Measurements from ENCODE around the gene MYNN.

Gene MYNN

DNA sequence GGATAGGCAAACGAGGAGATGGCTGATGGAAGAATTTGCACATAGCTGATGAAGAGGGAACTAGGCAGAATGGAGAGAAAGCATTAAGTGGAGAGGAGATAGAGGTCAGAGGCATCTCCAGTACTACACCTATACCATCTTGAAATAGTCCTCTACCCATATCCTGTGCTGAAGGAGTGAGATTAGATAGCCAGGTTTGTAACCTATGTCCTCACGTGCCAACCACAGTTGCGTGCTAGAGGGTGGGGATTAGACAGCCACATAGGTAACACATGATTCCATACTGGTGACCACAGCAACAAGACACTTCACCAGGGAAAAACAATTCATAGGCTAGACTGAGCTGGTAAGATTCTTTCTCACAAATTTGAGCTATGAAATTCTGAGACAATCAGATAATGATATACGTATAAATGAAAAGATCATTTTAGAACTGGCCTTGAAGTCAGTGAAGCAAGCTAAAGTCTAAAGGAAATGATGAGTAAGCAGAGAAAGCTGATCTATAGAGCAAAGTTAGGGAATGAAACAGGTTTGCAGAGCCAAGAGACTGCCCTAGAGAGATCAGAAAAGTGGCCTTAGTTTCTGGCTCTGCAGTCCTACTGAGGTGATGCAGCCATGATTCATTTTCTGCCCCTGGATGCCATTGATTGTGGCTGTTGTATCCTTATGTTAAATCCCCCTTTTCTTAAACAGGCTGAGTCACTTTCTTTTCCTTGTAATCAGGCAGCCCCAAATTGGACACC, 17.7 kb downstream of the MYNN start:
- peak; percentile 22 for DNase-seq (ENCODE audit: low read depth)
- TF ChIP-seq, protein P1, sequence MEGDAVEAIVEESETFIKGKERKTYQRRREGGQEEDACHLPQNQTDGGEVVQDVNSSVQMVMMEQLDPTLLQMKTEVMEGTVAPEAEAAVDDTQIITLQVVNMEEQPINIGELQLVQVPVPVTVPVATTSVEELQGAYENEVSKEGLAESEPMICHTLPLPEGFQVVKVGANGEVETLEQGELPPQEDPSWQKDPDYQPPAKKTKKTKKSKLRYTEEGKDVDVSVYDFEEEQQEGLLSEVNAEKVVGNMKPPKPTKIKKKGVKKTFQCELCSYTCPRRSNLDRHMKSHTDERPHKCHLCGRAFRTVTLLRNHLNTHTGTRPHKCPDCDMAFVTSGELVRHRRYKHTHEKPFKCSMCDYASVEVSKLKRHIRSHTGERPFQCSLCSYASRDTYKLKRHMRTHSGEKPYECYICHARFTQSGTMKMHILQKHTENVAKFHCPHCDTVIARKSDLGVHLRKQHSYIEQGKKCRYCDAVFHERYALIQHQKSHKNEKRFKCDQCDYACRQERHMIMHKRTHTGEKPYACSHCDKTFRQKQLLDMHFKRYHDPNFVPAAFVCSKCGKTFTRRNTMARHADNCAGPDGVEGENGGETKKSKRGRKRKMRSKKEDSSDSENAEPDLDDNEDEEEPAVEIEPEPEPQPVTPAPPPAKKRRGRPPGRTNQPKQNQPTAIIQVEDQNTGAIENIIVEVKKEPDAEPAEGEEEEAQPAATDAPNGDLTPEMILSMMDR (conservative IDR thresholded peaks at IDR 0.05; ENCODE audit: control insufficient read depth, insufficient read depth, low read depth, low read length), result no peak

DNA sequence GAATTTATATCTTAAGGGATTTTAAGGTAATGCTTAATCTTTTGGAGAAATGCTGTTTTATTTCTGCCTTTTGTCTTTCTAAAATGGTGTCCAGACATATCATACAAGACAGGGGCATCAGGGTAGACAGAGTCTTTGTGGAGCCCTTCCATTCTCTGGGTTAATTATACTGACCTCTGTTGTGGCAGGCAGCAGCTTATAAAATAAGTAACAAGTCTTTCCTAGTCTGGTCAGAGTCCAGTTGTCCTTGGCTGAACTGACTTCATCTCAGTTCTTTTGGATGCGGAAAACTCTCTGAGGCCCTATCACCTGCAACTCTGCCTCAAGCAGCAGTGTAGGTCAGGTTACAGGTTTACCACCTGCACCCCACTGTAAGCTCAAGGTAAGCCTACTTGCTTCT, 19.2 kb downstream of the MYNN start:
- TF ChIP-seq, protein P1 (conservative IDR thresholded peaks at IDR 0.05; ENCODE audit: control insufficient read depth, insufficient read depth, low read depth, low read length), result no peak
- DNase-seq (ENCODE audit: low read depth), result no peak

More for the DNA sequence above, 17.7 kb downstream of the MYNN start:
- no peak overlapping the region for H3K4me3 ChIP-seq (ENCODE audit: control insufficient read depth, low read depth, low read length)

DNA sequence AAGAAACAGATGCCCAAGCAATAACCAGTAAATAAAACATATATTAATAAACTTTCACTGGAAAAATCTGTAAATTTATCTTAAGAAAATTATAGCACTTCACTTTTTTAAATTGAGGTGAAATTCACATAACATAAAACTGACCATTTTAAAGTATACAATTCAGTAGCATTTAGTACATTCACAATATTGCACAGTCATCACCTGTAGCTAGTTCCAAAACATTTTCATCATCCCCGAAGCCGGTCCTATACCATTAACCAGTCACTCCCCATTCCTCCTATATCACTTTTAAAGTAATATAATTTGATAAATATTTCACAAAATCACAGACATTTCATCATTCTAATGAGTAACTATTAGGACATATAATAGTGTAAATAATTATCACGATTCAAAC, 31.5 kb downstream of the MYNN start:
- DNase-seq (ENCODE audit: low read depth), result no peak
- H3K4me3 ChIP-seq (ENCODE audit: control insufficient read depth, low read depth, low read length), result no peak overlapping the region
- TF ChIP-seq, protein P1 (conservative IDR thresholded peaks at IDR 0.05; ENCODE audit: control insufficient read depth, insufficient read depth, low read depth, low read length), result no peak

More for the DNA sequence above, 19.2 kb downstream of the MYNN start:
- no peak overlapping the region for H3K4me3 ChIP-seq (ENCODE audit: control insufficient read depth, low read depth, low read length)

DNA sequence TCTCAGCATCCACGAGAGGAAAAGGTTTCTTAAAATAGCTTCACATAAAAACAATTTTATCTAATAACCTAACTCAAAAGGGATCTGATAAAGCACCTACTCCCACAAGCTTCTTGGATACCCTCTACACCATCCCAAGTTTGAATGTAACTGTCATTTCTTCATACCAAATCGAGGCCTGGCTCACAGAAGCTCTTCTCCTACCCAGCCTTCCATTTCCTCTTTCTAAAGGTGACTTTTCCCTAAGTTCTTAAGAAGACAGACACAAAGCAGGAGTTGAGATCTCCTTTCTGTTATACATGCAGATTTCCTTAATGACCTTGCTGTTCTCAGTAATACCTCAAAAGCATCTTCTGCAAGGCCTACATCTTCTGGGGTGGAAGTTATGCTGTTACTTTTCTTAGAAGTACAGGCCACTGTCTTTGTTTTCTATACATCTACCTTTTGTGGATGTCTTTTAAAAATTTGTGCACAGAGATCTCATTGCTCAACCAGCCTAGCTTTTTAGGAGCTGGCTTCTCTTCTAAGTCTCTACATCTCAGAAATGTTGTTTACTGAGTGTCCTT, 36.1 kb downstream of the MYNN start:
- DNase-seq (ENCODE audit: low read depth), result no peak
- H3K4me3 ChIP-seq (ENCODE audit: control insufficient read depth, low read depth, low read length), result no peak overlapping the region
- TF ChIP-seq, protein P1 (conservative IDR thresholded peaks at IDR 0.05; ENCODE audit: control insufficient read depth, insufficient read depth, low read depth, low read length), result no peak

DNA sequence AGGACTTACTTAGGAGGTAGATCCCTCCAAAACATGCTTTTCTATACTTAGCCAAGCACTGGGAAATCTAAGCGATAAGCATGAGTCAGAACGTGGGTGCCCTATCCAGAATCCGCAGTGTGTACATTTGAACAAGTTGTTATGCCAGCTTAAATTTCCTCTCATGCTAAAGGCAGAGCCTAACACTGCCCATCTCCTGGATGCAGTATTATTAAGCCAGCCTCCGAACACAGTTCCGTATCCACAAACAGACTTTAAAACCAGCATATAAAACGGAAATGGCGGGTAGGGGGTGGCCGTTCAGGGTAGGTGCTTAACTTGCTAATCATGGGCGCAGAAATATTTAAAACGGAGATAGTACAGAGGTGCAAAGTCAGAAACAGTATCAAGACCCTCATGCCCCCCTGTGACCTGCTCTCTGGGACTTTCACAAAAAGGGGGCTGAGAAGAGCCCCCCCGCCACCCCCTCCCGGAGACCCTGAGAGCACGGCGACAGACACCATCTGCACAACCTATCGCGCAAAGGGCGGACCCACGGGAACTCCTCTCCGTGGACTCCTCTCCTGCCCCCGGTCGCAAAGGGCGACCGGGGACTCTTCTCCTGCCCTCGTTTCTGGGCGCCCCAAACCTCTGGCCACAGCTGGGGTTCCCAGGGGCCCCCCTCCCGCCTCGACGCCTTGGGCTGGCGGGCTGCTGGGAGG, 38.6 kb downstream of the MYNN start:
- H3K4me3 ChIP-seq (ENCODE audit: control insufficient read depth, low read depth, low read length), result peak overlapping the region; percentile 57
- peak; percentile 82 for DNase-seq (ENCODE audit: low read depth)
- TF ChIP-seq, protein P1 (conservative IDR thresholded peaks at IDR 0.05; ENCODE audit: control insufficient read depth, insufficient read depth, low read depth, low read length), result no peak

DNA sequence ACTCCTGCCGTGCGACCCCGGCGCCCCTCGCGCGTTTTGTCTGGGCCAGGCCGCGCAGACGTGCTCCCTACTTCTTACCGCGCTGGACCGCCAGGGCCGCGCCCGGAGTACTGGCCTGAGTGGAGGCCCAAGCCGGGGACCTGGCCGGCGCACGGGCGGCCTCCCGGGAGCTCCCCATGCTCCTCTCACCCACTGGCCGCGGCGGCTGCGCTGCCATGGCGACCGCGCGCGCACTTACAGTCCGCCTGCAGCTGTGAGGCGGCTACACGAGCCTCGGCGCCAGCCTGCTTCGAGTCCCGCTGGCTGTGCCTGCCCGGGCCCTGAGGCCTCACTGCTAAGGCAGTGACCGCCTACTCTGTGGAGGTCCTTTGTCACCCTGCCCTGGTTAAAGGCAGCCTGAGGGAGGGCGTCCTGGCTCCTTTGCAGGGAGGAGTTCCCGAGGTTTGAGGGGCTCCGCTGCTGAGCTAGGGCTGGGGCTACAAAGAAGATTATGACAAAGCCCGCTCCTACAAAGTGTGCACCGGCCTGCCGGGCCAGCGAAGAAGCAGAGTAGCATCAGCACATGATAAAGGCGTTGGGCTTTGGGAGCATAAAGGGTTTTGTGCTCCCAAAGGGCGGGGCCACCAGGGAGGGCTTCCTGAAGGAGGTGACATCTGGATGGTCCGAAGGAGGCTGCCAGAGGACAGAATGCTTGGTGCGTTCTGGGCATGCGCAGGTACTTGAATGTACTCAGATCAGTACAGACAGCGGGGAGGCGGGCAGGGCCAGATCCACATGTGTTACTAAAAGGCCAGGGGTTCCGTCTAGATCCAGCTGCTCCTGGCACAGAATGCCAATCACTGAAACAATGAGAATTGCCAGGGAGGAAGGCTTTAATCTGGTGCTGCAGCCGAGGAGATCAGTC, 39.4 kb downstream of the MYNN start, which contains the start of the genes LRRC34 and LRRIQ4:
Gene LRRC34 (minus strand): TSS at position 573 of the 904 bp plus-strand sequence. CDS start 356 bp downstream, at position 217.
Gene LRRIQ4 (plus strand): TSS at position 539 of the 904 bp plus-strand sequence. CDS start 9,052 bp downstream, outside the sequence.
- DNase-seq (ENCODE audit: low read depth), result peak; percentile 82
- TF ChIP-seq, protein P1 (conservative IDR thresholded peaks at IDR 0.05; ENCODE audit: control insufficient read depth, insufficient read depth, low read depth, low read length), result no peak
- H3K4me3 ChIP-seq (ENCODE audit: control insufficient read depth, low read depth, low read length), result peak within 1 kb of the TSS; percentile 57
